Measurements from ENCODE around the gene PCDH1. TPM values are rescaled to one million over a fixed set of nuclear protein-coding genes. Genes with fewer than 3 reads are reported as not detected.

PCDH1 gene
- total and polyA plus RNA-seq, 2 of the 8 experiments (the other 6 are each of a cell fraction or from before 2014, with no cell fraction given), result 101 to 102 TPM

GRCh38 chr5:141866096-141866495 is 12.1 kb downstream of the PCDH1 start (continued):
- TF ChIP-seq EP300 (IDR thresholded peaks at IDR 0.05; ENCODE audit: borderline replicate concordance in 1 of 2, low read depth in 2 of 2, low read length in 2 of 2), result no peak
- TF ChIP-seq POLR2A (IDR thresholded peaks at IDR 0.05; ENCODE audit: control extremely low read depth in 1 of 2, low read depth in 2 of 2, low read length in 2 of 2), result no peak
- TF ChIP-seq SIX5 (IDR thresholded peaks at IDR 0.05; ENCODE audit: low read depth, low read length), result no peak
- no peak for TF ChIP-seq MAX (IDR thresholded peaks at IDR 0.05)
- TF ChIP-seq, protein P1, sequence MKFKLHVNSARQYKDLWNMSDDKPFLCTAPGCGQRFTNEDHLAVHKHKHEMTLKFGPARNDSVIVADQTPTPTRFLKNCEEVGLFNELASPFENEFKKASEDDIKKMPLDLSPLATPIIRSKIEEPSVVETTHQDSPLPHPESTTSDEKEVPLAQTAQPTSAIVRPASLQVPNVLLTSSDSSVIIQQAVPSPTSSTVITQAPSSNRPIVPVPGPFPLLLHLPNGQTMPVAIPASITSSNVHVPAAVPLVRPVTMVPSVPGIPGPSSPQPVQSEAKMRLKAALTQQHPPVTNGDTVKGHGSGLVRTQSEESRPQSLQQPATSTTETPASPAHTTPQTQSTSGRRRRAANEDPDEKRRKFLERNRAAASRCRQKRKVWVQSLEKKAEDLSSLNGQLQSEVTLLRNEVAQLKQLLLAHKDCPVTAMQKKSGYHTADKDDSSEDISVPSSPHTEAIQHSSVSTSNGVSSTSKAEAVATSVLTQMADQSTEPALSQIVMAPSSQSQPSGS (IDR thresholded peaks at IDR 0.05; ENCODE audit: low read length), result no peak

Data from H1 (cell line).